Epithelial cell of esophagus (primary cell): ENCODE data around the gene LYVE1.

Experiments used
- DNase-seq: peaks from one replicate; pipeline ENCODE4 v3.0.0; 2010; ENCODE audit warnings: low read depth
- H3K4me3 ChIP-seq: 2 replicates; pipeline ENCODE4 v1.5.1; 2011; ENCODE audit warnings: mild to moderate bottlenecking, low read length, control low read depth
- TF ChIP-seq, protein P1 (sequence below): IDR thresholded peaks from 2 replicates; pipeline ENCODE4 v1.5.1; 2011; ENCODE audit warnings: low read depth, mild to moderate bottlenecking, low read length, control low read depth, inconsistent platforms; ENCODE audit not compliant: insufficient read depth; ENCODE audit errors: missing control alignments

Gene LYVE1

DNA sequence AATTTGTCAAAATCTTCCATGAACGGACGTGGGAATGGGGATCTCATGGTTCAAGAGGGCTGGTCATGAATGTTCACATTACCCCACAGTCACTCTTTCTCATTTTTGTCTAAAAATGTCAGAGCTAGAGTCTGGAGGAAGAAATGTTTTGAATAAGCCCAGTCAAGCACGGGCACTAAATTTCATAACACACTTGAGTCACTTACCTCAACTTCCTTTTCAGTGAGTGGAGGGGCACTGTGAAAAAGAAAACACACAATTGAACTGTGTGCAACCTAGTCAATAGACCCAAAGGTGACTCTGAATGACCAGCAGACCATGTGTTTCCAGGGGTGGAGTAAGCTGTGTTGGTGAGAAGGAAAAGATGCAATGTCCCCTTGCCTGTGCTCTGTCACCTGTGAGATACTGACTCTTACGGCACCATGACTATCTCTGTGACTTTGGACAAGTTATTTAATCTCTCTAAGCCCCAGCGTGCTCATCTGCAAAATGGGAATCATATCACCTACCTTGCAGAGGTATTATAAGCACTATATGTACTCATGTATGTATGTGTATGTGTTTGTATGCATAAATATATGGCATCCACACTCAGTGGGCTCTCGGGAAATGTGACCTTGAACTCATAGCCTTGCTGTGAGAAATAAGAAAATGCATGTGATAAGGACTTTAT lies 38.2 kb upstream of the LYVE1 start:
- no peak overlapping the region for H3K4me3 ChIP-seq
- peak; percentile 70 for DNase-seq
- TF ChIP-seq, protein P1, sequence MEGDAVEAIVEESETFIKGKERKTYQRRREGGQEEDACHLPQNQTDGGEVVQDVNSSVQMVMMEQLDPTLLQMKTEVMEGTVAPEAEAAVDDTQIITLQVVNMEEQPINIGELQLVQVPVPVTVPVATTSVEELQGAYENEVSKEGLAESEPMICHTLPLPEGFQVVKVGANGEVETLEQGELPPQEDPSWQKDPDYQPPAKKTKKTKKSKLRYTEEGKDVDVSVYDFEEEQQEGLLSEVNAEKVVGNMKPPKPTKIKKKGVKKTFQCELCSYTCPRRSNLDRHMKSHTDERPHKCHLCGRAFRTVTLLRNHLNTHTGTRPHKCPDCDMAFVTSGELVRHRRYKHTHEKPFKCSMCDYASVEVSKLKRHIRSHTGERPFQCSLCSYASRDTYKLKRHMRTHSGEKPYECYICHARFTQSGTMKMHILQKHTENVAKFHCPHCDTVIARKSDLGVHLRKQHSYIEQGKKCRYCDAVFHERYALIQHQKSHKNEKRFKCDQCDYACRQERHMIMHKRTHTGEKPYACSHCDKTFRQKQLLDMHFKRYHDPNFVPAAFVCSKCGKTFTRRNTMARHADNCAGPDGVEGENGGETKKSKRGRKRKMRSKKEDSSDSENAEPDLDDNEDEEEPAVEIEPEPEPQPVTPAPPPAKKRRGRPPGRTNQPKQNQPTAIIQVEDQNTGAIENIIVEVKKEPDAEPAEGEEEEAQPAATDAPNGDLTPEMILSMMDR = no peak

DNA sequence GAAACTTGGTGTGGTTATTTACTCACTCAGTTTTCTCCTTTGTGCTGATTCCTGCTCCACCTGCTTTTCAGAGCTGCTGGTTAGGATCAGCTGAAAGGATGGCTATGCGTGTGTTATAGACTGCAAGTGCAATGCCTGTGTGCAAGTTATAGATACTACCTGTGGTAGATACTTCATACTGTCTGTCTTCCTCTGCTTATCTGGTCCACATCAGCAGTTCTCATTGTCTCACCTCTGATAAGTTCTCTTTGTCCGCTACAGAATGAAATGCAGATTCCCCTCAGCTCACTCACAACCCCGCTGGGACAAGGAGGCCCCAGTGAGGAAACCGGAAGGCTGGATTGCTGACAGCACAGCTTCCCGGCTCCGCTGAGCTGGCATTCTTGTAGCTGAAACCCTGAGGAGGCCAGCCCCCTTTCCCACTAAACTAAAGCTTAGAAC lies 37.5 kb upstream of the LYVE1 start:
- DNase-seq = peak; percentile 52

DNA sequence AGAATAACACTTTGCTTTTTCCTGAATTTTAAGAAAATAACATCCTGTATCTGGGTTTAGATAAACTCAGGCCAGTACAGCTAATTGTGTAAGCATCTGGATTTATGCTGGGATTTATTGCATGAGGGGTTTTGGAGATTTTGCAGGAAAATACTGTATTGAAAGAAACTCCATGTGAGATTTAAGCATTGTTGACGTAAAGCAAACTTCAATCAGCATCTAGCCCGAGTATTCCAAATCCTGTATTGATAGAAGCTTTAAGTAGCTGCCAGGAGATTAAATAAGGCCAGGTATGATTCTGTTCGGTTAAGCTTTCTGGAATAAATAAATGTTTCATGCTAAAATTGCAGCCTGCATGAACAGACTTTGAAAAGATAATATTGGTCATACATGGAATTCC lies 36.3 kb upstream of the LYVE1 start:
- DNase-seq = no peak
- H3K4me3 ChIP-seq = no peak overlapping the region
- TF ChIP-seq, protein P1 = no peak

More for the DNA sequence above, 37.5 kb upstream of the LYVE1 start:
- no peak overlapping the region for H3K4me3 ChIP-seq
- TF ChIP-seq, protein P1 = no peak

DNA sequence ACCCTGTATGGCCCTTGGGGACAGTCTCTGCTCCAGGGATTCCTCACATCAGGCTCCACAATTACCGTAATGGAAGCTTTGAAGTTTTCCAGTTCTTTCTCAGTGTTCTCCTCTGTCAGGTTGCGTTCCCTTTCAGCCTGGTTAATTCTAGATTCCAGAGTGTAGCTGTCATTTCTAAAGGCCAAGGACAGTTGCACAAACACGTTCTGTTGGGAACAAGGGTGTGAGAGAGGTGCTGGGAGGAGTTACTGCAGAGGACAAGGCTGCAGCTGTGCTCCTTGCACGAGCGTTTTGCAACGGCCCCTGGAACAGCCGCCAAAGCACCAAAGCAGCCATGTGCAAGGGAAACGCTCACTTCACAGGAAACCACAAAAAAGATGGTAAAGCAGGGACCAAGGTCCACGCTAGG lies 35.9 kb upstream of the LYVE1 start:
- DNase-seq = peak; percentile 87
- TF ChIP-seq, protein P1 = no peak
- no peak overlapping the region for H3K4me3 ChIP-seq

DNA sequence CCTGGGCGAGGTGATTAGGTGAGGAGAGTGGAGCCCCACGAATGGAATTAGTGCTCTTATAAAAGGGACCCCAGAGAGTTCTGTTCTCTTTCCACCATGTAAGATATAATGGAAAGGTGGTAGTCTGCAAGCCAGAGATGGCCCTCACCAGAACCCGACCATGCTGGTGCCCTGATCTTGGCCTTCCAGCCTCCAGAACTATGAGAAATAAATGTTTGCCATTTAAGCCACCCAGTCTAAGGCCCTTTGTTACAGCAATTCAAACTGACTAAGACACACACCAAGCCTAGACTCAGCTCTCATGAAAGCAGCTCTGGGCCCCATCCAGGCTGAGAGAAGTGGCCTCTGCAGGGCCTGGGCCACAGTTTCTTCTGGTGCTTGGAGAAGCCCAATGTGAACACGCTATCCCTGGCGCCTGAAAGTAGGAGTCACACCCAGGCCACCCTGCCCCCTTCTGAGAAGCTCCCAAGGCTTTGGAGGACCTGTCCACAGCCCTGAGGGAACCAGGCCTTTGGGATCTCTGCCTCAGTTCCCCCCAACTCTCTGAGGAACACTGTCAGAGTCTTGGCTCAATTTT lies 35.3 kb upstream of the LYVE1 start:
- no peak for DNase-seq
- TF ChIP-seq, protein P1 = no peak
- H3K4me3 ChIP-seq = no peak overlapping the region

DNA sequence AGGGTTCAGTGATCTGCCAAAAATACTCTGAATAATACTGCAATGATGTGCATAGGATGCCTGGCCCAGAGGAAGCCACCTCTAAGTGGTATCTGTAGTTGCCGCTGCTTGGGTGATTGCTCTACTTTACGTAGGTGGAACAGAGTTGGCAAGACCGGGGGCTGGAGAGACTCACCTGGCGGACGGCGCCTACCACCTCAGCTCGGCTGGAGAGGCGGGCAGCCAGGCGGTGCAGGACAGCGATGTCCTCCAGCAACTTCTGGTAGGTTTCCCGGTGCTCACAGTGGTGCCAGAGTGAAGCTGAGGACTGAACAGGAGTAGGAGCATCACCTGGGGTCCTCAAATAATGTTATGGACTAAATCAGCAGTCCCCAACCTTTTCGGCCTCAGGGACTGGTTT lies 34.5 kb upstream of the LYVE1 start:
- TF ChIP-seq, protein P1 = no peak
- no peak for DNase-seq

DNA sequence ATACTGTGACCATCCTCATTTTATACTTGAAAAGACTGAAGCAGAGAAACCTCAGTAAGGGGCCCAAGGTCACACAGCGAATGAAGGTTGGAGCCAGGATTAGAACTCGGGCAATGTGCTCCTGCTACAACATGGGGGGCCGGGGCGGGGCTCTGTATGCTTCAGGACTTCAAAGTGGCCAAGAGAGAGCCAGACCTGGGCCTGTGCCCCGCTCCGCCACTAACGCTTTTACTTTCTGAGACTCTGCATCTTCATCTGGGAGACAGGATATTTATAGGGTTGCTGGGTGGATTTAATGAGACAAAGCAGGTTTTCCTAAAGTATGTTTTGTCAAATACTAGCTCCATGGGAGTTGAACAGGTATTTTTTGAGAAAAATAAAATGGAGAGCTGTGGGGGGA lies 33.9 kb upstream of the LYVE1 start:
- TF ChIP-seq, protein P1 = no peak
- H3K4me3 ChIP-seq = no peak overlapping the region

More for the DNA sequence above, 34.5 kb upstream of the LYVE1 start:
- H3K4me3 ChIP-seq = no peak overlapping the region

More for the DNA sequence above, 33.9 kb upstream of the LYVE1 start:
- no peak for DNase-seq
